ENCODE measurements around the gene ANK2. TPM values are rescaled to one million over a fixed set of nuclear protein-coding genes. Genes with fewer than 3 reads are reported as not detected.
A peak's percentile ranks its signal among the peaks of the same experiment; 100 is the strongest.

The ANK2 gene
- total RNA-seq, 1 donor from 2014 or later: 121 TPM

- Histone ChIP-seq H3K27me3 (no peaks in the 10 kb centered on the region), H3K9me3 (ENCODE audit: low read depth) (no peaks in the 10 kb centered on the region), H3K4me2 (no peak overlapping the region), H3K79me2 (ENCODE audit: low read depth) (no peaks in the 10 kb centered on the region), H3K36me3 (no peaks in the 10 kb centered on the region), H4K20me1 (ENCODE audit: low read depth) (no peaks in the 10 kb centered on the region), H3K4me3 (no peak overlapping the region), H3K4me1 (peaks cover 5% of the 10 kb centered on the region), H3F3A (ENCODE audit: low read depth) (no peaks in the 10 kb centered on the region), H2AFZ (replicated peaks) (no peak overlapping the region), H3K9ac (no peak overlapping the region), H3K27ac (no peak overlapping the region)
- TF ChIP-seq, protein P1, sequence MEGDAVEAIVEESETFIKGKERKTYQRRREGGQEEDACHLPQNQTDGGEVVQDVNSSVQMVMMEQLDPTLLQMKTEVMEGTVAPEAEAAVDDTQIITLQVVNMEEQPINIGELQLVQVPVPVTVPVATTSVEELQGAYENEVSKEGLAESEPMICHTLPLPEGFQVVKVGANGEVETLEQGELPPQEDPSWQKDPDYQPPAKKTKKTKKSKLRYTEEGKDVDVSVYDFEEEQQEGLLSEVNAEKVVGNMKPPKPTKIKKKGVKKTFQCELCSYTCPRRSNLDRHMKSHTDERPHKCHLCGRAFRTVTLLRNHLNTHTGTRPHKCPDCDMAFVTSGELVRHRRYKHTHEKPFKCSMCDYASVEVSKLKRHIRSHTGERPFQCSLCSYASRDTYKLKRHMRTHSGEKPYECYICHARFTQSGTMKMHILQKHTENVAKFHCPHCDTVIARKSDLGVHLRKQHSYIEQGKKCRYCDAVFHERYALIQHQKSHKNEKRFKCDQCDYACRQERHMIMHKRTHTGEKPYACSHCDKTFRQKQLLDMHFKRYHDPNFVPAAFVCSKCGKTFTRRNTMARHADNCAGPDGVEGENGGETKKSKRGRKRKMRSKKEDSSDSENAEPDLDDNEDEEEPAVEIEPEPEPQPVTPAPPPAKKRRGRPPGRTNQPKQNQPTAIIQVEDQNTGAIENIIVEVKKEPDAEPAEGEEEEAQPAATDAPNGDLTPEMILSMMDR (IDR thresholded peaks at IDR 0.05): peak; percentile 11
- TF ChIP-seq EZH2phosphoT487 (IDR thresholded peaks at IDR 0.05): no peak
- Mint-ChIP-seq H3K27ac (no peak overlapping the region), H3K4me1 (peaks cover 4% of the 10 kb centered on the region), H3K9me3 (no peaks in the 10 kb centered on the region), H3K36me3 (no peaks in the 10 kb centered on the region), H3K27me3 (ENCODE audit: insufficient read depth, low read depth) (peaks cover 2% of the 10 kb centered on the region), H3K4me3 (no peak overlapping the region)
- peak; percentile 24 for DNase-seq (ENCODE audit: low spot score)
Measured at GRCh38 chr4:113407409-113407808, 358.0 kb downstream of the ANK2 start.

- Histone ChIP-seq H3F3A (ENCODE audit: low read depth) (no peaks in the 10 kb centered on the region), H3K4me2 (no peak overlapping the region), H3K36me3 (no peaks in the 10 kb centered on the region), H3K27me3 (no peaks in the 10 kb centered on the region), H3K27ac (no peak overlapping the region), H4K20me1 (ENCODE audit: low read depth) (no peaks in the 10 kb centered on the region), H3K4me1 (peaks cover 5% of the 10 kb centered on the region), H3K9ac (no peak overlapping the region), H3K9me3 (ENCODE audit: low read depth) (no peaks in the 10 kb centered on the region), H3K79me2 (ENCODE audit: low read depth) (no peaks in the 10 kb centered on the region), H2AFZ (replicated peaks) (no peak overlapping the region), H3K4me3 (no peak overlapping the region)
- H3K36me3 Mint-ChIP-seq: no peaks in the 10 kb centered on the region
- H3K4me3 Mint-ChIP-seq: no peak overlapping the region
- peaks cover 2% of the 10 kb centered on the region for H3K27me3 Mint-ChIP-seq (ENCODE audit: insufficient read depth, low read depth)
- no peak for DNase-seq (ENCODE audit: low spot score)
- peaks cover 4% of the 10 kb centered on the region for H3K4me1 Mint-ChIP-seq
- H3K27ac Mint-ChIP-seq: no peak overlapping the region
- no peak for TF ChIP-seq EZH2 (IDR thresholded peaks at IDR 0.05)
- TF ChIP-seq, protein P1 (IDR thresholded peaks at IDR 0.05): no peak
- no peak for TF ChIP-seq EZH2phosphoT487 (IDR thresholded peaks at IDR 0.05)
- no peaks in the 10 kb centered on the region for H3K9me3 Mint-ChIP-seq
Measured at GRCh38 chr4:113409181-113409580, 359.7 kb downstream of the ANK2 start.

GRCh38 chr4:113410686-113411085 is 361.2 kb downstream of the ANK2 start:
- no peak for DNase-seq (ENCODE audit: low spot score)
- Histone ChIP-seq H3K9me3 (ENCODE audit: low read depth) (no peaks in the 10 kb centered on the region), H3K9ac (no peak overlapping the region), H3K27ac (no peak overlapping the region), H3K79me2 (ENCODE audit: low read depth) (no peaks in the 10 kb centered on the region), H3K36me3 (no peaks in the 10 kb centered on the region), H3F3A (ENCODE audit: low read depth) (no peaks in the 10 kb centered on the region), H3K4me1 (peaks cover 5% of the 10 kb centered on the region), H2AFZ (replicated peaks) (no peak overlapping the region), H3K27me3 (no peaks in the 10 kb centered on the region), H3K4me2 (no peak overlapping the region), H4K20me1 (ENCODE audit: low read depth) (no peaks in the 10 kb centered on the region), H3K4me3 (no peak overlapping the region)
- Mint-ChIP-seq H3K4me3 (no peak overlapping the region), H3K4me1 (peaks cover 4% of the 10 kb centered on the region), H3K27me3 (ENCODE audit: insufficient read depth, low read depth) (peaks cover 2% of the 10 kb centered on the region), H3K27ac (no peak overlapping the region), H3K9me3 (no peaks in the 10 kb centered on the region), H3K36me3 (no peaks in the 10 kb centered on the region)
- no peak for TF ChIP-seq EZH2phosphoT487 (IDR thresholded peaks at IDR 0.05)
- TF ChIP-seq EZH2 (IDR thresholded peaks at IDR 0.05): no peak
- TF ChIP-seq, protein P1 (IDR thresholded peaks at IDR 0.05): no peak
